Mesothelial cell of epicardium (in vitro differentiated cells): ENCODE results near the gene SCN2B. TPM values are rescaled to one million over a fixed set of nuclear protein-coding genes. Genes with fewer than 3 reads are reported as not detected.

Source experiments
- DNase-seq, 2 experiments: peaks; one replicate each; pipeline ENCODE4 v3.0.0; 2021; ENCODE audit warnings: low spot score in 2 of 2; ENCODE audit not compliant: unreplicated experiment in 2 of 2
- H3K27ac Mint-ChIP-seq: 2 replicates; pipeline ENCODE4 v1.8.0; 2021; ENCODE audit warnings: mixed read lengths
- H3K27me3 Mint-ChIP-seq: 2 replicates; pipeline ENCODE4 v1.8.0; 2021; ENCODE audit warnings: low read depth, mixed read lengths
- H3K36me3 Mint-ChIP-seq: 2 replicates; pipeline ENCODE4 v1.8.0; 2021; ENCODE audit warnings: mixed read lengths
- H3K4me1 Mint-ChIP-seq: 2 replicates; pipeline ENCODE4 v1.8.0; 2021; ENCODE audit warnings: mixed read lengths
- H3K4me3 Mint-ChIP-seq: 2 replicates; pipeline ENCODE4 v1.8.0; 2021; ENCODE audit warnings: mild to moderate bottlenecking, moderate library complexity, mixed read lengths
- H3K9me3 Mint-ChIP-seq: 2 replicates; pipeline ENCODE4 v1.8.0; 2021; ENCODE audit warnings: mixed read lengths
- total RNA-seq: library from RNA; stranded (reverse); gene quantifications from 3 replicates; pipeline ENCODE4 v1.2.1, GENCODE V29; 2021
- TF ChIP-seq, protein P1 (sequence below): fragments of 200-600 bp; sonication (generic); IDR thresholded peaks from one replicate; pipeline ENCODE4 v1.5.0; 2021; ENCODE audit warnings: antibody characterized with exemption; ENCODE audit not compliant: unreplicated experiment

SCN2B gene
- total RNA-seq, 1 donor from 2014 or later: 2.3 TPM

DNA sequence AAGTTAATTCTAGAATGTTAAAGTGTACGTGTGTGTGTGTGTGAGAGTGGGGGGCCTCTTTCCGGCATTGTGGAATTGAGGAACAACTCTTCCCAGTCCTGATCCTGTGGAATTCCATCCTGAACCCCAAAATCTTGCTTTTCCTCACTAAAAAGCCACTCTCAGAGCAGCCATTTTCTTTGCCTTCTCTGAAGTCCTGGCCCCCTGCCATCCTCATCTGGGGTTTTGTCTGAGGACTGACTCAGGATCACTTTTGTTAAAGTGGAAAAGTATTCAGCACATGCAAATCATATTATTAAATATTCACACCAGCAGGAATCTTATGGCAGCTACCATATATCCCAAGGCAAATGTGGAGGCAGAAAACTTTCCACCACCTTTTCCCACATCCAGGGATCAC, 27.6 kb downstream of the SCN2B start:
- TF ChIP-seq, protein P1, sequence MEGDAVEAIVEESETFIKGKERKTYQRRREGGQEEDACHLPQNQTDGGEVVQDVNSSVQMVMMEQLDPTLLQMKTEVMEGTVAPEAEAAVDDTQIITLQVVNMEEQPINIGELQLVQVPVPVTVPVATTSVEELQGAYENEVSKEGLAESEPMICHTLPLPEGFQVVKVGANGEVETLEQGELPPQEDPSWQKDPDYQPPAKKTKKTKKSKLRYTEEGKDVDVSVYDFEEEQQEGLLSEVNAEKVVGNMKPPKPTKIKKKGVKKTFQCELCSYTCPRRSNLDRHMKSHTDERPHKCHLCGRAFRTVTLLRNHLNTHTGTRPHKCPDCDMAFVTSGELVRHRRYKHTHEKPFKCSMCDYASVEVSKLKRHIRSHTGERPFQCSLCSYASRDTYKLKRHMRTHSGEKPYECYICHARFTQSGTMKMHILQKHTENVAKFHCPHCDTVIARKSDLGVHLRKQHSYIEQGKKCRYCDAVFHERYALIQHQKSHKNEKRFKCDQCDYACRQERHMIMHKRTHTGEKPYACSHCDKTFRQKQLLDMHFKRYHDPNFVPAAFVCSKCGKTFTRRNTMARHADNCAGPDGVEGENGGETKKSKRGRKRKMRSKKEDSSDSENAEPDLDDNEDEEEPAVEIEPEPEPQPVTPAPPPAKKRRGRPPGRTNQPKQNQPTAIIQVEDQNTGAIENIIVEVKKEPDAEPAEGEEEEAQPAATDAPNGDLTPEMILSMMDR: no peak
- Mint-ChIP-seq H3K27ac (no peak overlapping the region), H3K9me3 (no peaks in the 10 kb centered on the region), H3K36me3 (no peaks in the 10 kb centered on the region), H3K27me3 (peaks cover 94% of the 10 kb centered on the region), H3K4me3 (no peak overlapping the region), H3K4me1 (peaks cover 15% of the 10 kb centered on the region)
- DNase-seq: no peak

DNA sequence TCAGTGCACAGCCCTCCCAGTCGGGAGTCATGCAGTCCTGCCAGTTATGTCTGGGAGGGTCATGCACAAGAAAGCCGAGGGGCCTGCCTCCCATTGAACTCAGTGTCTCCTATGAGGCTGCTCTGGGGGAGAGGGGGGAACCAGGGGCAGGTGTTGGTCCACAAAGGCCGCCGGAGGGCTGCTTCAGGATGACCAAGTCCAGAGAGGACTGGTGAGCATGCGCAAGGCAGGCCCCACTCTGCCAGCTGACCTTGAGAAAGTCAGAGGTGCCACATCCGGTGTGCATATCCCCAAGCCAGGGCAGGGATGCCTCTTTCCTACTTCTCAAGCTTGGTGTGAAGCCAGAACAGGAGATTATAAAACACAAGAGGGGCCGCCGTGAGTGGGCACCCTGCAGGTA, 28.2 kb downstream of the SCN2B start:
- peaks cover 11% of the 10 kb centered on the region for H3K4me1 Mint-ChIP-seq
- H3K36me3 Mint-ChIP-seq: no peaks in the 10 kb centered on the region
- H3K4me3 Mint-ChIP-seq: no peak overlapping the region
- no peak for DNase-seq
- TF ChIP-seq, protein P1: no peak
- peaks cover 94% of the 10 kb centered on the region for H3K27me3 Mint-ChIP-seq
- H3K27ac Mint-ChIP-seq: no peak overlapping the region
- no peaks in the 10 kb centered on the region for H3K9me3 Mint-ChIP-seq

DNA sequence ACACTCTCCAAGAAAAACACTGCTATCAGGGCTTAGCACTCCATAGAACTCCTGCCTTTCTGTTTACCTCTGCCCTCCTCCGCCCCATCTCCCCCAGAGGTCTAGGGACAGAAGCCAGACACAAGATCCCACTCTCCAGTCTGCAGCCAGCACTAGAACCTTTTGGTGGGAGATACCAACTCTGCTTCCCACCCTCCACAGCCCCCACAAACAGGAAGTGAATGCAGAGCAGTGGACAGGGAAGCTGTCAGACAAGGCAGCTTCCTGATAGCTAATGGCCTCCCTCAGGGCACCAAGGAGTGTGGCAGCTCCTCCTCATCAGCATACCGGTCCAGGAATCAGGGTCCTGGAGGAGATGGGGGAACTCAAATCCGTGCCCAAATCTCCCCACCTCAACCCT, 28.9 kb downstream of the SCN2B start:
- Mint-ChIP-seq H3K4me3 (peak overlapping the region; percentile 11), H3K36me3 (no peaks in the 10 kb centered on the region), H3K27me3 (peaks cover 96% of the 10 kb centered on the region), H3K9me3 (no peaks in the 10 kb centered on the region), H3K27ac (no peak overlapping the region), H3K4me1 (peaks cover 11% of the 10 kb centered on the region)
- TF ChIP-seq, protein P1: no peak
- DNase-seq: no peak

DNA sequence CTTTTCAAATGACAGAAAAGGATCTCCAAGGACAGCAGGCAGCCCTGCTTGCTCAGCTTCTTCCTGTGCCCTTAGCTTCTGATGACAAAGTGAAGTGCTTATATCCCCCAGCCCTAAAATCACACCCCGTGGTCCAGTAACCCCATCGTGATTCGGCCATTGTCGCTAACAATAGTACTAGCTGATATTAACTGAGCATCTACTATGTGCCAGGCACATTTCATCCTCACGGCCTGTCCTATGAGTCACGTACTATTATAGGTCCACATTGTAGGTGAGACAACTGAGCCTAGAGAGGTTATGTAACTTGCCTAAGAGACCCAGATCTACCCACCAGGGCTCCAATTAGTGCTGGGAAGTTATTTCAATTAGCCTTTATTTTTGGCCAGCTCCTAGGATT, 29.9 kb downstream of the SCN2B start:
- TF ChIP-seq, protein P1: no peak
- Mint-ChIP-seq H3K4me3 (peak overlapping the region; percentile 66), H3K27me3 (peaks cover 96% of the 10 kb centered on the region), H3K27ac (no peak overlapping the region), H3K9me3 (no peaks in the 10 kb centered on the region), H3K4me1 (peaks cover 9% of the 10 kb centered on the region), H3K36me3 (no peaks in the 10 kb centered on the region)
- DNase-seq: no peak

DNA sequence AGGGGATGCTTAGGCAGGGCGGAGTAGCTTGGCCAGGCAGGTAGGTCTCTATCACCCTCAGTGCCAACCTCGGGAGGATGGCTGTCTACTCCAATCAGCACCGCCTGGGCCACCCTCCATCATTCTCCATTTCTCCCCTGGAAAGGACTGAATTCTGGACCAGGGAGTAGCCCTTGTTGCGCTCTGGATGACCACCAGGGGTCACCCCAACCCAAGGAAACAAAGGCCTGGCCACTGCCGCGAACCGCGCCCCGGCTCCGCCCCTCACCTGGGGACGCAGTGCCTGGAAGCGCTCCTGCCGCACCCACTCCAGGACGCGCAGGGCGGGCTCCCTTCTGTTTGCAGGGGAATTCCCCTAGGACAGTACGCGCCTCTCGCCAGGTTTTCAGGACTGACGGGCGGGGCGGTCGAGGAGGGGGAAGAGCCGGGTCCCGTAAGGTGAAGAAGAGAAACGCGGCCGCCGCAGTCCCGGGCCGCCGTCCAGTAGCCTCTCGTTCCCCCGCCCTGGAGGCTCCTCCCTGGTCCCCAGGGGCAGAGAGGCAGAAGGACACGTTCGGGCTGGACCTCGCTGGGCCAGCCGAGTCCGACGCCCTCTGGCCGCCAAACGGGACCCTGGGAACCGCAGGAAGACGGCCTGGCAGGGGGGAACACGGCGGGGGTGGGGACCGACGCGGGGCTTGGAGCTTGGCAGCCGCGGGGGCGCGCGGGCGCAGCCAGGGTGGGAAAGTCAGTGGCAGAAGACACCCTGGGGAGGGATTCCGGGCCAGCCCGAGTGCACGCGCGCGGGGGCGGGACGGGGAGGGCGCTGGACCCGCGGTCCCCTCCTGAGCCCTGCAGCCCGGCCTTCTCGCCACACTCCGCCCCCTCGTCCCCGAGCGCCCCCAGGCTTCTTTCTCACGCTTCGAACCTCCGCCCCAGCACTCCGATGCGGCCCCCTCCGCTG, 30.9 kb downstream of the SCN2B start:
- H3K9me3 Mint-ChIP-seq: no peaks in the 10 kb centered on the region
- H3K4me3 Mint-ChIP-seq: peak overlapping the region; percentile 76
- H3K36me3 Mint-ChIP-seq: no peaks in the 10 kb centered on the region
- H3K4me1 Mint-ChIP-seq: peaks cover 6% of the 10 kb centered on the region
- TF ChIP-seq, protein P1: peak; percentile 97
- DNase-seq: peak; percentile 85 to 94
- peaks cover 94% of the 10 kb centered on the region for H3K27me3 Mint-ChIP-seq
- H3K27ac Mint-ChIP-seq: no peak overlapping the region
